Measurements from ENCODE around the gene CBL. TPM values are rescaled to one million over a fixed set of nuclear protein-coding genes. Genes with fewer than 3 reads are reported as not detected.

CBL gene
- total RNA-seq, 6 experiments from 2014 or later: 24.2 to 31.2 (median 26.1) TPM

- Mint-ChIP-seq H3K36me3 (ENCODE audit: low read depth) (no peaks in the 10 kb centered on the region), H3K27me3 (ENCODE audit: insufficient read depth) (no peaks in the 10 kb centered on the region), H3K4me1 (ENCODE audit: low read depth) (peaks cover 40% of the 10 kb centered on the region), H3K9me3 (no peaks in the 10 kb centered on the region), H3K4me3 (no peak overlapping the region), H3K27ac (no peak overlapping the region)
- peak; percentile 7 for DNase-seq
- TF ChIP-seq, protein P1, sequence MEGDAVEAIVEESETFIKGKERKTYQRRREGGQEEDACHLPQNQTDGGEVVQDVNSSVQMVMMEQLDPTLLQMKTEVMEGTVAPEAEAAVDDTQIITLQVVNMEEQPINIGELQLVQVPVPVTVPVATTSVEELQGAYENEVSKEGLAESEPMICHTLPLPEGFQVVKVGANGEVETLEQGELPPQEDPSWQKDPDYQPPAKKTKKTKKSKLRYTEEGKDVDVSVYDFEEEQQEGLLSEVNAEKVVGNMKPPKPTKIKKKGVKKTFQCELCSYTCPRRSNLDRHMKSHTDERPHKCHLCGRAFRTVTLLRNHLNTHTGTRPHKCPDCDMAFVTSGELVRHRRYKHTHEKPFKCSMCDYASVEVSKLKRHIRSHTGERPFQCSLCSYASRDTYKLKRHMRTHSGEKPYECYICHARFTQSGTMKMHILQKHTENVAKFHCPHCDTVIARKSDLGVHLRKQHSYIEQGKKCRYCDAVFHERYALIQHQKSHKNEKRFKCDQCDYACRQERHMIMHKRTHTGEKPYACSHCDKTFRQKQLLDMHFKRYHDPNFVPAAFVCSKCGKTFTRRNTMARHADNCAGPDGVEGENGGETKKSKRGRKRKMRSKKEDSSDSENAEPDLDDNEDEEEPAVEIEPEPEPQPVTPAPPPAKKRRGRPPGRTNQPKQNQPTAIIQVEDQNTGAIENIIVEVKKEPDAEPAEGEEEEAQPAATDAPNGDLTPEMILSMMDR (IDR thresholded peaks at IDR 0.05): no peak
Observed at GRCh38 chr11:119263352-119263940, 57.3 kb downstream of the CBL start.

- H3K4me3 Mint-ChIP-seq: no peak overlapping the region
- H3K9me3 Mint-ChIP-seq: no peaks in the 10 kb centered on the region
- no peaks in the 10 kb centered on the region for H3K27me3 Mint-ChIP-seq (ENCODE audit: insufficient read depth)
- no peak for DNase-seq
- H3K36me3 Mint-ChIP-seq (ENCODE audit: low read depth): no peaks in the 10 kb centered on the region
- peaks cover 19% of the 10 kb centered on the region for H3K4me1 Mint-ChIP-seq (ENCODE audit: low read depth)
- TF ChIP-seq, protein P1 (IDR thresholded peaks at IDR 0.05): no peak
- H3K27ac Mint-ChIP-seq: no peak overlapping the region
Observed at GRCh38 chr11:119266063-119266462, 59.9 kb downstream of the CBL start.

GRCh38 chr11:119266517-119267255 lies 60.5 kb downstream of the CBL start:
- H3K36me3 Mint-ChIP-seq (ENCODE audit: low read depth): no peaks in the 10 kb centered on the region
- H3K4me3 Mint-ChIP-seq: no peak overlapping the region
- no peaks in the 10 kb centered on the region for H3K9me3 Mint-ChIP-seq
- H3K27me3 Mint-ChIP-seq (ENCODE audit: insufficient read depth): no peaks in the 10 kb centered on the region
- peaks cover 19% of the 10 kb centered on the region for H3K4me1 Mint-ChIP-seq (ENCODE audit: low read depth)
- TF ChIP-seq, protein P1 (IDR thresholded peaks at IDR 0.05): no peak
- no peak for DNase-seq
- H3K27ac Mint-ChIP-seq: no peak overlapping the region

DNA sequence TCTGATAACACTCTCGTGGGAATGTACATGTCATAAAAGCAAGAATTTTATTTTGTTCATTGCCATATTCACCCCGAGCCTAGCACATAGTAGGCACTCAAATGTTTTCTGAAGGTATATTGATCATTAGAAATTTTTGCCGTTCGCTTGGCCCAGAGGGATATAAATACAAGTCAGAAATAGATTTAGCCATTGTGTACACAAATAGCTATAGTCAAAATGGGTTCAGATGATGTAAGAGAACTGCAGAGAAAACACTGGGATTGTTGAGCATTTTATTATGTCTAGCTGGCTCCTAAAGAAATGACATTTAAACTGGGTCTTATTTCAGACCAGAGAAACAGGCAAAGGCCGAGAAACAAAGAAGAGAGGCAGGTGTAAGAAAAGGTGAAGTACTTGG lies 61.5 kb downstream of the CBL start:
- H3K4me1 Mint-ChIP-seq (ENCODE audit: low read depth): peaks cover 19% of the 10 kb centered on the region

DNA sequence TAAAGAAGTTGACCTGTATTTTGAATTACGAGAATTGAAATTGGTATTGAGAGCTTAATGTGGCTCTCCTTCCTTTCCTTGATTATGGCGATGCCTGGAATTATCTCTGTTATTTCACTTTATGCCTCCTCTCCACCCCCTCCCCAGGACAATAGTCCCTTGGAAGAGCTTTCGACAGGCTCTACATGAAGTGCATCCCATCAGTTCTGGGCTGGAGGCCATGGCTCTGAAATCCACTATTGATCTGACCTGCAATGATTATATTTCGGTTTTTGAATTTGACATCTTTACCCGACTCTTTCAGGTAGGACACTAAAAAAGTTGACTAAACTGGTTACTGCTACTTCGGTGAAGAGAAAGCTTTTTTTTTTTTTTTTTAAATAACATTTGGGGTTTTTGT lies 67.6 kb downstream of the CBL start:
- TF ChIP-seq, protein P1 (IDR thresholded peaks at IDR 0.05): no peak
- H3K4me1 Mint-ChIP-seq (ENCODE audit: low read depth): no peaks in the 10 kb centered on the region
- no peaks in the 10 kb centered on the region for H3K9me3 Mint-ChIP-seq
- H3K27ac Mint-ChIP-seq: no peak overlapping the region; the same call in 1 of the 2 replicates
- peaks cover 5% of the 10 kb centered on the region for H3K36me3 Mint-ChIP-seq (ENCODE audit: low read depth)
- H3K4me3 Mint-ChIP-seq: no peak overlapping the region
- no peak for DNase-seq
- no peaks in the 10 kb centered on the region for H3K27me3 Mint-ChIP-seq (ENCODE audit: insufficient read depth)

More for the DNA sequence above, 61.5 kb downstream of the CBL start:
- no peak for DNase-seq
- Mint-ChIP-seq H3K27me3 (ENCODE audit: insufficient read depth) (no peaks in the 10 kb centered on the region), H3K4me3 (no peak overlapping the region), H3K36me3 (ENCODE audit: low read depth) (no peaks in the 10 kb centered on the region; the same call in 1 of the 2 replicates), H3K9me3 (no peaks in the 10 kb centered on the region), H3K27ac (0 out of 2 replicates have a peak overlapping the region, but pooled peaks have one; percentile 24)
- TF ChIP-seq, protein P1 (IDR thresholded peaks at IDR 0.05): no peak

Data from HFFc6 (cell line).